ENCODE data around the gene TSNAX.

Gene TSNAX

GRCh38 chr1:231512147-231512698 lies 16.2 kb upstream of the TSNAX start:
- H3K27ac ChIP-seq = no peak overlapping the region
- no peak overlapping the region for H3K4me3 ChIP-seq (ENCODE audit: low read depth, low read length)
- in situ Hi-C loops (cut with HindIII; ENCODE audit: low pct_ligation_motif_present, low sequenced_read_pairs) = no loop called here
- no peaks in the 10 kb centered on the region for H3K27me3 ChIP-seq (replicated peaks)
- no peak for DNase-seq
- H3K36me3 ChIP-seq (replicated peaks) = no peaks in the 10 kb centered on the region
- no peak for TF ChIP-seq CTCF (IDR thresholded peaks at IDR 0.05; ENCODE audit: low read depth, low read length, missing control alignments)

- in situ Hi-C loops (cut with HindIII; ENCODE audit: low pct_ligation_motif_present, low sequenced_read_pairs) = no loop called here
- no peak overlapping the region for H3K4me3 ChIP-seq (ENCODE audit: low read depth, low read length)
- DNase-seq = no peak
- H3K36me3 ChIP-seq (replicated peaks) = no peaks in the 10 kb centered on the region
- TF ChIP-seq CTCF (IDR thresholded peaks at IDR 0.05; ENCODE audit: low read depth, low read length, missing control alignments) = no peak
- no peaks in the 10 kb centered on the region for H3K27me3 ChIP-seq (replicated peaks)
- no peak overlapping the region for H3K27ac ChIP-seq
Measured at GRCh38 chr1:231515748-231516147, 12.7 kb upstream of the TSNAX start.

- H3K27ac ChIP-seq = no peak overlapping the region
- DNase-seq = no peak
- no peaks in the 10 kb centered on the region for H3K27me3 ChIP-seq (replicated peaks)
- TF ChIP-seq CTCF (IDR thresholded peaks at IDR 0.05; ENCODE audit: low read depth, low read length, missing control alignments) = no peak
- in situ Hi-C loops (cut with HindIII; ENCODE audit: low pct_ligation_motif_present, low sequenced_read_pairs) = no loop called here
- H3K4me3 ChIP-seq (ENCODE audit: low read depth, low read length) = no peak overlapping the region
- H3K36me3 ChIP-seq (replicated peaks) = no peaks in the 10 kb centered on the region
Measured at GRCh38 chr1:231517076-231517475, 11.4 kb upstream of the TSNAX start.

GRCh38 chr1:231518485-231519034 lies 9.9 kb upstream of the TSNAX start:
- TF ChIP-seq CTCF (IDR thresholded peaks at IDR 0.05; ENCODE audit: low read depth, low read length, missing control alignments) = no peak
- no peaks in the 10 kb centered on the region for H3K36me3 ChIP-seq (replicated peaks)
- H3K27me3 ChIP-seq (replicated peaks) = no peaks in the 10 kb centered on the region
- no peak overlapping the region for H3K27ac ChIP-seq
- DNase-seq = no peak
- in situ Hi-C loops (cut with HindIII; ENCODE audit: low pct_ligation_motif_present, low sequenced_read_pairs) = no loop called here
- no peak overlapping the region for H3K4me3 ChIP-seq (ENCODE audit: low read depth, low read length)

- Histone ChIP-seq H3K36me3 (replicated peaks) (no peaks in the 10 kb centered on the region), H3K27me3 (replicated peaks) (no peaks in the 10 kb centered on the region), H3K4me3 (ENCODE audit: low read depth, low read length) (no peak overlapping the region), H3K27ac (no peak overlapping the region)
- in situ Hi-C loops (cut with HindIII; ENCODE audit: low pct_ligation_motif_present, low sequenced_read_pairs) = no loop called here
- no peak for TF ChIP-seq CTCF (IDR thresholded peaks at IDR 0.05; ENCODE audit: low read depth, low read length, missing control alignments)
- no peak for DNase-seq
Measured at GRCh38 chr1:231519166-231519565, 9.3 kb upstream of the TSNAX start.

GRCh38 chr1:231522038-231522437 lies 6.4 kb upstream of the TSNAX start:
- H3K36me3 ChIP-seq (replicated peaks) = no peaks in the 10 kb centered on the region
- DNase-seq = no peak
- no peaks in the 10 kb centered on the region for H3K27me3 ChIP-seq (replicated peaks)
- in situ Hi-C loops (cut with HindIII; ENCODE audit: low pct_ligation_motif_present, low sequenced_read_pairs) = no loop called here
- no peak overlapping the region for H3K27ac ChIP-seq
- no peak overlapping the region for H3K4me3 ChIP-seq (ENCODE audit: low read depth, low read length)
- TF ChIP-seq CTCF (IDR thresholded peaks at IDR 0.05; ENCODE audit: low read depth, low read length, missing control alignments) = no peak
